Erythroblast (primary cell): ENCODE measurements around the gene CYP4Z1.
"Not testable (repeated sequence)": the region's sequence is repeated elsewhere in the genome, so short reads cannot be mapped to it uniquely, and the experiment has no call there.

ENCODE experiments used
- DNase-seq, 2 experiments: peaks; one replicate each; lab custom pipeline; 2025; lab: John Stamatoyannopoulos, UW
- GATA1 ChIP-seq: IDR thresholded peaks from 2 replicates; pipeline ENCODE4 v1.6.1; 2011; ENCODE audit warnings: low read depth, mild to moderate bottlenecking, control low read depth, low read length, moderate library complexity
- POLR2A ChIP-seq: IDR thresholded peaks from 2 replicates; pipeline ENCODE4 v1.6.1; 2011; ENCODE audit warnings: mild to moderate bottlenecking, low read length

Gene CYP4Z1

GRCh38 chr1:47147047-47147785 lies 80.2 kb downstream of the CYP4Z1 start:
- TF ChIP-seq GATA1: no peak
- TF ChIP-seq POLR2A: no peak
- DNase-seq: no peak

- not testable (repeated sequence) for DNase-seq
Measured at GRCh38 chr1:47149162-47149561, 82.1 kb downstream of the CYP4Z1 start.

GRCh38 chr1:47156457-47156856 lies 89.4 kb downstream of the CYP4Z1 start:
- DNase-seq: not testable (repeated sequence)

- not testable (repeated sequence) for DNase-seq
Measured at GRCh38 chr1:47157957-47158356, 90.9 kb downstream of the CYP4Z1 start.

- TF ChIP-seq POLR2A (no peak), GATA1 (no peak)
- no peak for DNase-seq
Measured at GRCh38 chr1:47160716-47161115, 93.7 kb downstream of the CYP4Z1 start.

GRCh38 chr1:47161298-47162040 lies 94.4 kb downstream of the CYP4Z1 start:
- no peak for TF ChIP-seq GATA1
- no peak for TF ChIP-seq POLR2A
- no peak for DNase-seq

GRCh38 chr1:47164552-47164951 lies 97.5 kb downstream of the CYP4Z1 start:
- DNase-seq: no peak
- TF ChIP-seq GATA1 (no peak), POLR2A (no peak)
